Measurements from ENCODE around the gene RNF130.

RNF130 gene

DNA sequence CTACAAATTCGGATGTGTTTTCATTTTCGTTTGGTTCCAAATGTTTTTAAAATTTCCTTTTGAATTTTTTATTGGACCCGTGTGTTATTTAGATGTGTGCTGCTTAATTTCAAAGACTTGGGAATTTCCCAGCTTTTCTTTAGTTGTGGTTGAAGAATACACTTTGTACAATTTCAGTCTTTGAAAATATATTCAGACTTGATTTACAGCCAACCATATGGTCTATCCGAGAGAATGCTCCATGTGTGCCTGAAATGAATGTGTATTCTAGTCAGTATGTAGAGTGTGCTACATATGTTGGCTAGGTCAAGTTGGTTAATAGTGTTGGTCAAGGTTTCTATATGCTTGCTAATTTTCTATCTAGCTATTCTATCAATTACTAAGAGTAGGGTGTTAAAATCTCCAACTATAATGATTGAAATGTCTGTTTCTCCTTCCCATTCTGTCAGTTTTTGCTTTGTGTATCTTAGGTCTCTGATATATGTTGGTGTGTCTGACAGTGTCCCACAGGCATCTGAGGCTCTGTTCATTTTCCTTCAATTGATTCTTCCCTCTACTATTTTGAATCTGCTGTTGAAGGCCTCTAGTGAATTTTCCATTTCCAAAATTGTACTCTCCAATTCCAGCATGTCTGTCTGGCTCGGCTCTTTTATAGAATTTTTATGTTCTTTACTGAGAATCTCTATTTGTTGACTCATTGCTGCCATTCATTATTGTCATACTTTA, 36.2 kb downstream of the RNF130 start:
- no peak for DNase-seq (ENCODE audit: low spot score)
- TF ChIP-seq, protein P1, sequence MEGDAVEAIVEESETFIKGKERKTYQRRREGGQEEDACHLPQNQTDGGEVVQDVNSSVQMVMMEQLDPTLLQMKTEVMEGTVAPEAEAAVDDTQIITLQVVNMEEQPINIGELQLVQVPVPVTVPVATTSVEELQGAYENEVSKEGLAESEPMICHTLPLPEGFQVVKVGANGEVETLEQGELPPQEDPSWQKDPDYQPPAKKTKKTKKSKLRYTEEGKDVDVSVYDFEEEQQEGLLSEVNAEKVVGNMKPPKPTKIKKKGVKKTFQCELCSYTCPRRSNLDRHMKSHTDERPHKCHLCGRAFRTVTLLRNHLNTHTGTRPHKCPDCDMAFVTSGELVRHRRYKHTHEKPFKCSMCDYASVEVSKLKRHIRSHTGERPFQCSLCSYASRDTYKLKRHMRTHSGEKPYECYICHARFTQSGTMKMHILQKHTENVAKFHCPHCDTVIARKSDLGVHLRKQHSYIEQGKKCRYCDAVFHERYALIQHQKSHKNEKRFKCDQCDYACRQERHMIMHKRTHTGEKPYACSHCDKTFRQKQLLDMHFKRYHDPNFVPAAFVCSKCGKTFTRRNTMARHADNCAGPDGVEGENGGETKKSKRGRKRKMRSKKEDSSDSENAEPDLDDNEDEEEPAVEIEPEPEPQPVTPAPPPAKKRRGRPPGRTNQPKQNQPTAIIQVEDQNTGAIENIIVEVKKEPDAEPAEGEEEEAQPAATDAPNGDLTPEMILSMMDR (IDR thresholded peaks at IDR 0.05; ENCODE audit: extremely low read depth, missing control alignments): no peak

DNA sequence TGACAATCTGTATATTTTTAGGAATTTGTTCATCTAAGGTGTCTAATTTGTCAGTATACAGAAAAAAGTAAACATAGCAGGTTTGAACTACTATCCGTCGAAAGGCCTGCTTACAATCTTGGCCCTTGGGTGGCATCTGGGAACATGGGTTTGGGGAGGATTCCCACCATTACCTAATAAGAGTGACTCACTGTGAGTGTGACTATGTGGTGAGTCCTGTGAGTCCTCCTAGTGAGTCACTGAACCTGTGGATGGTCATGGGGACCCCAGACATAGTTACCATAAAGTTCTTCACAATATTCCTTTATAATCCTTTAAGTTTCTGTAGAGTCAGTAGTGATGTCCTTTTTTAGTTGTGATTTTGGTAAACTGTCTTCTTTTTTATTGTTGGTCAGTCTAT, 37.0 kb downstream of the RNF130 start:
- TF ChIP-seq, protein P1 (IDR thresholded peaks at IDR 0.05; ENCODE audit: extremely low read depth, missing control alignments): no peak
- DNase-seq (ENCODE audit: low spot score): no peak

DNA sequence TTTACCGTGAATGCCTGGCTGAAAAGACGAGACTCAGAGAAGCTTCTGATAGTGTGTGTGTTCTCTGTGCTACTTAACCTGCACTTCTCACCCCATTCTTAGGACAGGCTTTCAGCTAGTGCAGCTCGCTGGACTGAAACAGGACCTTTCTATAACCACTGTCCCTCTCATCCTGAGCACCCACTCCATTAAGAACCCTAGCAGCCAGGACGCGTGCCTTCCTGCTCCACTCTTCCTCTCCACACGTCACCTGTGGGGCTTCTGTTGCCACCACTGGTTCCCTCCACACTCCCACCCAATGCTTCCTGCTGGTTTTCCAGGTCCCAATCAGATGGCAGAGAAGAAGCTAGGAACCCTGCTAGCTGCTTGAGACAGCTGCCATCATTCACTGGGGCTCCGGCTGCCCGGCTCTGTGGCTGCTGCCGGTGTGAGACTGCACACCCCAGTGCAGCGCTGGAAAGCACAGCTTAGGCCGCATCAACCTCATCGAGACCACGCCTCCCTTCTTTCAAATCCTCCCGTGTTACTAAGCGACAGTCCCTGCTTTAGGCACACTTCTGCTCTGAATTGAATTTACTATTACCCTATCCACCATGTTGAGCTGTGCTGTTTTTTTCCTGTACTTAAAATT, 44.0 kb downstream of the RNF130 start:
- no peak for DNase-seq (ENCODE audit: low spot score)
- TF ChIP-seq, protein P1 (IDR thresholded peaks at IDR 0.05; ENCODE audit: extremely low read depth, missing control alignments): no peak

DNA sequence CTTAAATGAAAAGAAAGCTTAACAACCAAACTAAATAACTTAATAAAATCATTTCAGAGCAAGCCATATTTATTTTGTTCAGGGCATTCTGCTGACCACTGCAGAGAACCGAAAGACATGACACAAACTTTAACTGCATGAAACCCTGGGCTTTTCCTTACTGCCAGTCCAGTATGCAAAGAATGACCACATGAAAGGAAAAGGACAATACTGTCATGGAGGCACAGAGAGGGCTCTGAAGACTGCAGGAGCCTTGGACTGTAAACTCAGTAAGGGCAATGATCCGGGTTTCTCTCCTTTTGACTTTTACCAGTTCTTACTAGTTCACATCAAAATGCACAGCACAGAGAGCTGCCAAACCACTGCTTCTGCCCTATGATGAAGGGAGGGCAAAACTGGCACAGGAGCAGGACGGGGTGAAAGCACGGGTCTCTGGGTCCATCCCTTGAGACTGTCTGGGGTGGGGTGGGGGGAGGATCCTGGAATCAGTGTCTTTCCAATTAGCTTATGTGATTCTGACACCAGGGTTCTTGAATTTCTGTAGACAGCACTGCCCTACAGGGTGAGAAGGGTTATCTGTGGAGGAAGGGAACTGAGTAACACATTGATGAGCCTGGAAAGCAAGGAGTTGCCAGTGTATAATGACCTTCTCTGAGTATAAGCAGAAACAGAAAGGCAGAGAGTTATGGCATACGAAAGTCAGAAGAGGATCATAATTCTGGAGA, 44.7 kb downstream of the RNF130 start:
- TF ChIP-seq, protein P1 (IDR thresholded peaks at IDR 0.05; ENCODE audit: extremely low read depth, missing control alignments): no peak
- no peak for DNase-seq (ENCODE audit: low spot score)

DNA sequence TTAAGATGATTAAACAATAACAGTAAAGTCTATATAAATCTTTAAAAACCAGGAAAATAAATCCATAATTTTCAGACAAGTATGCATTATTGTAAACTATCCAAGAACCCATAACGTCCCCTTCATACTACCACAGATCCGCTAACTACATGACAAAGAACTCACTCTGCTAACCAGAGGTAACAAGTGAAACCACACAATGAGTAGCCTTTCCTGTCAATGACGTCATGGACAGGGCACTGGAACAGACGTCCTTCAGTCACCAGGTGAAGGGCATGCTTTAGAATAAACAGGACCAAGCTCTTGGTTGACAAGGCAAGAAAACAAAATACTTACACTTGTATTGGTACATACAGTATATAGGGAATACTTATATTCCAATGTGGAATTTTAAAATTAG, 45.2 kb downstream of the RNF130 start:
- no peak for DNase-seq (ENCODE audit: low spot score)
- TF ChIP-seq, protein P1 (IDR thresholded peaks at IDR 0.05; ENCODE audit: extremely low read depth, missing control alignments): no peak

DNA sequence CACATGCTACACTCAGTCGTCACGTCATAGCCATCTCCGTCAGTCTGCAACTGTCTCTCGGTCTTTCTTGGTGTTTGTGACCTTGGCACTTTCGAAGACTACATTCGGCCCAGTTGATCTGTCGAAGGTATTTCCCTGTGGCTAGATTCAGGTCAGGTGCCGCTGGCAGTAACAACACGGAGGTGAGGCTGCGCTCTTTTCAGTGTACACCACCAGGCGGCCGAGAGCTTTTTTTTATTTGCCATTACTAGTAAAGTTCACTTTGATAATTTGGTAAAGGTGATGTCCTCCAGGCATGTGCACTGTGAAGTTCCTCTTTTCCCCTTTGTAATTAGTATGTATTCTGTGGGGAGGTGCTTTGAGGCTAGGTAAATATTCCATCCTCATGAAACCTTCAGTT, 49.7 kb downstream of the RNF130 start:
- TF ChIP-seq, protein P1 (IDR thresholded peaks at IDR 0.05; ENCODE audit: extremely low read depth, missing control alignments): no peak
- DNase-seq (ENCODE audit: low spot score): no peak

DNA sequence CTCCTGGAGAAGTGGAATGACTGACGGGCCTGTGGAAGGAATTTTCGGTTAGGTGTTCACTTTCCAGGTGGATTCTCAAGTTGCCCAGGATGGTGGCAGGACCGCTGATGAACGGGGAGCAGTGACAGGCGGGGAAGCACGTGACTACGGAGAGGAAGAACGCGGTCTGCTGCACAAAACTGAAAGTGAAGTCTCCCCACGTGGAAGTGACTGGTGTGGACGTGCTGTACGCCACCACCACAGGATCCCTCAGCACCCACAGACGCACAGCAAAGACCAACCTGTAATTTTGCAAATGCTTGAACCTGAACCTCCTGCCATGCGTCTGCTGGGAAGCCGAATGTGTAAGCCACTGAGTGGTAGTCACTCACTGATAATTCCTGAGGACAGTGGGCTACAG, 51.4 kb downstream of the RNF130 start:
- no peak for DNase-seq (ENCODE audit: low spot score)
- TF ChIP-seq, protein P1 (IDR thresholded peaks at IDR 0.05; ENCODE audit: extremely low read depth, missing control alignments): no peak

Measured in GM20000 (cell line).